EH (cell line): ENCODE measurements around the gene PDGFC.

Experiments
- DNase-seq: peaks from one replicate; pipeline ENCODE4 v3.0.0-alpha.2; 2015; ENCODE audit warnings: low read depth

Gene PDGFC

DNA sequence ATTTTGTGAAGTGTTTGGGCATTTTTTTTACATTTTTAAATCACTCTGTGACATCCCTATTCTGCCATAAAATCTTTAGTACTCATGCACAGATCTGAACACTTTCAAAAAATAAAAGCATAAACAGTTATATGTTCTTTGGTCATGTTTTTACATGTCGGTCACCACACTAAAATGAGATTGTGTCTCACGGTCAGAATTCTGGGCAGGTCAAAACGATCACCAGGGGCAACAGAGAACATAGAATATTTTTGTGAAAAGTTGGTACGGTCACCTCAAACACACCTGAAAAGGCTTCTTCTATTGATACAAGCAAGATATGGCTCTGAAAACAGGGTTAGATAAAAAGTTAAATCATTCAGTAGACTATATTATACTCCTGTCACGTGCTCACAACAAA, 189.1 kb downstream of the PDGFC start:
- DNase-seq, result no peak

DNA sequence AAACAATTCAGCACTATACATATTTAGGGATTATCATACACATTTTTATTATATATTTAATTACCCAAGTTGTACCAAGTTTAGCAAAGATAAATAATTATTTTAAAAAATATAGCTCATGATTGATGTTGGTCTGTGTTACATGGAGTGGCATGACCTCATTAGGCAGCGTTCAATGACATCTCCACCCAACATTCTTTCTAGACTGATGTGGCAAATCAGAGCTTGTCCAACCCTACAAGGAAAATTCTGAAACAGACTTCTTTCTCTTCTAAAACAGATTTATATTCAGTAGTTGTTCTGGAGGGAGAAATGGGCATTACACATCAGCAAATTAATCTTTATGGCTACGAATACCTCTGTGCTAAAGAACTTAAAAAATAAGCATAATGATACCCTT, 189.7 kb downstream of the PDGFC start:
- DNase-seq, result peak; percentile 67

DNA sequence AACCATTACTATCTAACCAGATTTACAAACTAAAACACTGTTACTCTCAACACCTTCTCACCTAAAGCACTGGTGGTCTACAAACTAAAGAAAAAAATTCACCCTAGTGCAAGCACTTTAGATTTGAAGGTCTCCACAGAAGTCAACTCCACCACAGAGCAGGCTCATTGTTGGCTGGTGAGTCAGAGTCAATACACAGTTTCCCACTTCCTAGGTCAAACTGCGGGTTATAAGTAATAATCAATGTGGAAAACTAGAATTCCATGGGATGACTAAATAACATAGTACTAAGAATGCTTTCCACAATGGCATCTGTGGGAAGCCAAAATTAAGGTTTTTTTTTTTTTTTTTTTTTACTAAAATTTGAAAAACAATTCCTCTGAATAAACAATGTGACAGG, 191.8 kb downstream of the PDGFC start:
- DNase-seq, result peak; percentile 95

DNA sequence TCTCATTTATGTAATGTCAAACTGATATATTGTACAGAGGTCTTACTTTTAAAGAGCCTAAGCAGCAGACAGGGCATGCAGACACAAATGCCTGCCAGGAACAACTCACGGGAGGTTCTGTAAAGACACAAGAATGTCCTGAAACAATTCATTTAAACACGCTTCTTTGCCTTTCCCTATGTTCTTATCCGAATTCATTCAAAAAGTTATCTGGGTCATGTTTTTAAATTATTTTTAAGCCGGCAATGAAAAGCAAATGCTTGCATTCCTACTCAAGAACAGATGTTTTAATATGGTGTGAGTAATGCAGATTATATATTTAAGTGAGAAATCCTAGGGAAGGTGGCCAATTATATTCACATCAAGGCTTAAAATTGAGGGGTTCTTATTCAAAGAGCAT, 192.6 kb downstream of the PDGFC start:
- DNase-seq, result peak; percentile 62

DNA sequence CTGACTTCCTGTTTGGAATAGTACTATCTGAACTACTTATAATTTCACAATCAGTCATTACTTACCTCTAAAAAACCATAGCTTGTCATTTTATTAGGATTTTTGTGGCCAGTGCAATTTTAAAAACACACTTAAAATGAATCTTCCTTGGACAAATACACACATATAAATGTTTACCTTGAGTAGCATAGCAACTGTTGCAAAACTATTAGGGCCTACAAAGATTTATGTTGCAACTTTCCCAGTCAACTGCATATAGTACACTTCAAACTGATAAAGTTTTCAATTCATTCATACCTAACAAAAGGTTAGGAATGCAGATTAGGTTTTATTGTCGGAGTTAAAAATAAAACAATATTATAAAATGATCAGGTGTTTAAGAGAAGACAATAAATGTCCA, 193.0 kb downstream of the PDGFC start:
- peak; percentile 89 for DNase-seq

DNA sequence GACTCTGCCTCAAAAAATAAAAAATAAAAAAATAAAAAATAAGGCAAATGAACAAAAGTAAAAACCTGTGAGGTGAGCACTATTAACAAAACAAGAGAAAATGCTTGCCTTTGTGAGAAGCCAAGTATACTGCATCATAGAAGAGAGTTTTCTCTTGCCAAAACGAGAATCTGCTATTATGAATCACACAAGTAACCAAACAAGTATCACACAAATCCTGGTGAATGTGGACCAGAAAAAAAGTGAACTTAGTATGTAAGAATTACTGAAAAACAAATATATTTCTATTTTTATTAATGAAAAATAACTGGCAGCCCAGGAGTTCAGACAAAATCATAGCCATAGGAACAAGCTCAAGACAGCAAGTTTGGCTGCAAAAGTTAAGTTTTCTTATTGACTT, 193.5 kb downstream of the PDGFC start:
- DNase-seq, result peak; percentile 43

DNA sequence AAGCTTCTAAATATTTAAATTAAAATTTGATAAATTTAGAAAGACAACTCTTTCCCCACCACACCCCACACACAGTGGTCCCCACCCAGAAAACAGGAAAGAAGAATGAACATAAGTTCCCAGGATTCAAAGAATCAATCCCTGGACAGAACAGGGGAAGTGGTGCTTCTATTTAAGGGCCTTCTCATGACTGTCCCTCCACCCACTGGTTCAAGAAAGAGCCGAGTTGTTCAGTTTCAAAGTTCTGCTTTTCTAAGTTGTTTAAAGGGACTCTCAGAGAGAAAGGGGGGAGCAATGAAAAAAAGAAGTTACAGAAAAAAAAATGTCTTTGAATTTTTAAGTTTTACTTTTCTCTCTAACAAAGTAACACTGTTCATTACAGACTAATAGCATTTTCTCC, 195.8 kb downstream of the PDGFC start:
- DNase-seq, result no peak

DNA sequence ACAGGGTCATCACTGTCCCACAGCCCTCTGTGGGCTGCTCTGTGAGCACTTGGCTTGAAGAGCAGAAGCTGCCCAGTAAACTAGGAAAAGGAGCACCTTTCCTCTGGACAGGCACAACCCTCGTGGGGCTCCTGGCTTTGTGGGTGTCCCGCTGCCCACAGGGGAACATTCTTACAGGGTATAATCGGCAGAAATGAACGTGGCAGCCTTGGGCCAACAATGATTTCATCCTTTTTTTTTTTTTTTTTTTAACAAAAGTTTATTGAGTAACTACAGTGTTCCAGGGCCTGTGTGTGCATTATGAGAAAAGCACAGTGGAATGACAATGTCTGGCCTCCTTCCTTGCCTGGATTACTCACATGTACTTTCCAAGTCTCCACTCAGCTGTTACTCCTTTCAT, 197.2 kb downstream of the PDGFC start:
- peak; percentile 90 for DNase-seq

DNA sequence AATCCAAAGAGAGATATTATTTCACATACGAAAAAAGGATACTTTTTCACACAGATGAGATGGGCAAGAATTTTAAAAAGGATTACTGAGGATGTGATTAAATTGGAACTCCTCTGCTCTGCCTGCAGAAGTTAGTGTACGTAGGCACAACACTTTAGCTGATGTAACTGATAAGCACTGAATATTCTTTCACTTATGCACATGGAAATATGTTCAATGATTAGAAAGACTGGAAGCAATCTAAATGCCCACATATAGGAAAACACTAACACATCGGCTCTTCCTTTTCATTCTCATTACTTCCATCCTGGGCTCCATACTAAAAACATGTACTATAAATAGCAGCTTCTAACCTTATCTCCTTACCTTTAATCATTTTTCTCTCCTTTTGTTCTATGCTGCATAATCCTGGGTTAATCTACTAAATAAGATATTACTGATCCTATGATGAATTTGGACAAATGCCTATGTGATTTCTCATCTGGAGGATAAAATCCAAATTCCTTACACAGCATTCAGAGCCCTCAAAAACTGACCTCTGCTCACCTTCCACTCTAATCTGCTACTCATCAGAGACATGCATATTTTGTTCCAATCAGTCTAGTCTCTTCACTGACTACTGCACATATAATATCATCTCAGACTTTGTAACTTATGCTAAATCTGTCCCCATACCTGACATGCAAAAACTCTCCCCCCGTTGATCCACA, 197.8 kb downstream of the PDGFC start:
- DNase-seq, result peak; percentile 78

DNA sequence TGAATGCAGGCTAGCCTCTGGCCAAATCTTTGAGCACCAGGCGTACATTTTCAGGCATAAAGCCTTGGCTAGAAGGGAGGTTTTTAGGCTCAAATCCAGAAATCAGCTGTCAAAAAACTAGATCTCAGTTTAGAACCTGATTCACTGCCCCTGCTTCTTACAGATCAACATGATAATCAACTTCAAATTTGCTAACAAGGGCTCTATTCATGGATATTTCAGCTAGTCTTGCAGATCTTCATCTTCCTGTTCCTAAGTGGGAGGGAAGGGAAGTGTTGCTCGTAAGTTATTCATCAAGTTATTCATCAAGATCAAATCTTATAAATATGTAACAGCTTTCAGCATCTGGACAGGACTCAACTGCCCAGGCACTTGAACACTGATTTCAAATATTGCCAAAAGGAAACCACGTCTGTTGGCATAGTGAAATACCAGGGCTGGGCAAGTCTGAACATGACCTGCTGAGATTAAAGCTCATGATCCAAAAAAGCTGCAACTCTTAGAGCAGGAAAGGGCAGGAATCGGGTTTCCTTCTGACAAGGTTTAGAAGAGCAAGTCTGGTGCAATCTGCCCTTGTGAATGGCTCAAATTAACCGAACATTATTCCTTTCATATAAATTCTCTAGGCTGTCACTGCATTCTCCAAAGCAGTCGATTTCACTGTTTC, 200.3 kb downstream of the PDGFC start:
- DNase-seq, result peak; percentile 71

DNA sequence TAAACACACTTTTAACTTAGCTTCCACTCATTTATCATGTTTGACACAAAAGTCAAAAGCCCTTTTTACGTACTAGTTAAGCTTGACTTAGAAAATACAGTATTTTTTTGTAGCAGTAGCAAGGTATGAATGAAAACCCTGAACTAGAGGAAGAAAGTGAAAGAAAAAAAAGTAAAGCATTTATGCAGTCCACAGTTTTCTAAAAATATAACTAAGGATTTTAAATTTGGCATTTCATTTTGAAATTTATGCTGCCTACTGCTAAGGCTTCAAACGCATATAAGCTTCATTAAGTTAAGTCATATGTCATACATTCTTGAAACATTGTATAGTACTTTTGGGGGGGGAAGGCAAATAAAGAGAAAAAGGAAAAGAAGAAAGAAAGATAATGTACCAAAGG, 201.5 kb downstream of the PDGFC start:
- DNase-seq, result no peak

DNA sequence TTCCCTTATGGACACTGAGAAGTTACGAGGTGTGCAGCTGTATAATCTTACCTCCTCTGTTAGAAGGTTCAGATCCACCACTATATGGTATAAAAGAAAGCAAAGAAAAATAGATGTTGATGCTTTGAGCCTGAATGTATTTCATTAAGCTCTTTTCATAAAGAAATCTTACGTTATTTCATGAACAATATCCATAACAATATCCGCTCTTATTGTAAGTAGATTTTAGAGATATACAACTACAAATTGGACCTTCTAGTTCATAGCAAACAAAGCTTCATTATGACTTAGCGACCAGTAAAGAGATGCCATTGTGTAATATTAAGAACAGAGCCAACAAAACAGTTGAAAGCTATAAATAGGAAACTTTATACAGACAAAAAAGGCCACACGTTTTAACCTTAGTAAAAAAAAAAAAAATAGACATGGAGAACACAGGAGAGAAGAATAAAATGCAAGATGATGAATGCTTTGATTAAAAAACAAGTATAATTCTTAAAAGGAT, 203.6 kb downstream of the PDGFC start:
- no peak for DNase-seq

DNA sequence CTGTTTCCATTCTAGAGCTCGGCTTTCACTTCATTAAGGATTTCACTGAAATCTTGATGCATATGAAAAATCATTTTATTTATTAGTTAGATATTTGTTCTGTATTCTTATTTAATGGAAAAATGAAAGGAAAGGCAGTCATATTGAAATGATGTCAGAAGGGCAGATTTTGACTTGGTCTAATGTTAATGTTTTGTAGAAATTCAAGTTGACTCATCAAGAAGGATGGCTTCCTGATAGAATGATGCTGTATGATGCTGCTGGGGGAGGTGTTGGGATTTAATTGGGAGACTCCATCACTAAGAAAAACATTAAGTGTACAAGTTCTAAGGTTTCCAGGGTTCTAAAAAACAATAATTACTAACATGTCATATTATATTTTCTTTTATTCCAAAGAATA, 204.8 kb downstream of the PDGFC start:
- peak; percentile 43 for DNase-seq

DNA sequence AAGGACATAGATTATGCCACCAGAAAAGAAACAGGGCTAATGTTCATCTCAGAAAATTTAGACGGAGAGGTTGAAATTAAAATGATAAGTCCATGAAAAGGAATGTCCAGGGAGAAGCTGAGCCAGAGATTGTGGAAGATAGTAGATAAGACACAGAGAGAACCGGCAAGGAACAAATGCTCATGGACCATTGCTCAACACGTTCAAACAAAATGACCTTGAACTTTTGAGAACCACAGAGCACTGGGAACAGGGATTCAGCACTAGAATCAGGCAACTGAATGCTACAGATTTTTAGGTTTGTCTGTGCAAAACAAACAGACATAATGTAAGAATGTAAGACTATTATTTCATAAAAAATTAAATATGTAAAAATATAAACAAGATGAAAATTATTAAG, 206.3 kb downstream of the PDGFC start:
- DNase-seq, result peak; percentile 58

DNA sequence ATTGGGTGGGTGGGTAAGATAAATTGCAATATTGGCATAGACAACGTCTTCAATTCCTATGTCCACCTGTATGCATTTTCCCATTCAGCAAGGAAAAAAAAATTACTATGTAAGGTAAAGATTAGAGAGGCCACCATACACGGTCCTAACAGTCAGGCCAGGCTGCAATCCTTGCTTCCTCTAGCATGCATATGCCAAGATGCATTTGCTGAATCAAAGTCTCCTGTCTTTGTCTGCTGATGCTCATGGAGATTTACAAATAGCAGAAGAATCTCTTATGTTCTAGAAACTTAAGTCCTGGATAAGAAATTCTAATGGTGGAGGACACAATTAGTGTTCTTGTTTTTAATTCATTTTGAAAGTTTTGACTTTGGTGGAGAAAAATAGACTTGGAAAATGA, 206.8 kb downstream of the PDGFC start:
- DNase-seq, result no peak

DNA sequence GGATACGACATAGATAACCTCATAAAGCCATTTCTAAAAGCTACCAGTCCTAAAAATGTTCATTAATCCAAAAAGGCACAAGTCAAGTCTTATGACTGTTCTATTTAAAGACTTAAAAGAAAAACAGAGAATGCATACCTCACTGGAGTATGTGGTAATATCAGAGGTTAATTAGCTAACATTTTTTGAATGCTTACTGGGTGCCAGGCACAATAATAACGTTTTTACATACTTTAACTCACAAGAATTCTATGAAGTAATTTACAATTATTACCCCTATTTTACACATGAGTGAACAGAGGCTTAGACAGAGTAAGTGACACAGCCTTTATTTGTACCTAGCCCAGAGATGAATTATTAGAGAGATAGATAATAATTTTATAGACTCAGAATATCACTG, 207.5 kb downstream of the PDGFC start:
- peak; percentile 83 for DNase-seq

DNA sequence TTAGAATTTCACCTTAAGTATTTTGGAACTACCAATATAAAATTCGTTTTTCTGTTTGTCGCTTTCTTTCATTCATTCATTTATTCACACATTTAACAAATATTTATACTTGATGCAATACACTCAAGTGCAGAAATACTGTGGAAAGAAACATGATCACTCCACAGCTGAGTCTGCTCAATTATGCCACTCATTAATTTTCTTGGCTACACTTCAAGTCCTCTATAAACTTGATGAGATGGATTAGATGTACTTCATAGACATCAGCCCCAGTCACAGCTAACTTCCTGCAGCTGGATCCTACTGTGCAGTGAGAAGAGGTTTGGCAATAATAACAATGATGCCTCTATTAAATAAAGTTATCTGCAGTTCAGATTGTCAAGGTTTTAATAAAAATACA, 208.1 kb downstream of the PDGFC start:
- DNase-seq, result peak; percentile 69

DNA sequence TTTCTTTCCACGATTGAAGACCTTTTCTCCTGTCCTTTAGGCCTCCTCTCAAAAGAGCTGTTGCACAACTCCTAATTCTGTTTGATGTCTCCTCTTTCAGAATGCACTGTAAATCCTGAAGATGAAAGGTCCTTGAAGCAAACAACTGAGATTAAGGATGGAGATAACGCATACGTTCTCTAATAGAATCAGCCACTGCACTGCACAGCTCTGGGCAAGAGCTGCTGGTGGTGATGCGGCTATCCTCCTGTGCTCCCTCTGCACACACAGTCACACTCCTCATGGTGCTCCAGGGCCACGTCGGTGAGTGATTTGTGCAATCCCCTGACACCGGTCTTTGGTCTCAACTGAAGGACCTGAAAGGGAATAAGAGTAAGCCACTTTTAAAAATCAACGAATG, 208.7 kb downstream of the PDGFC start:
- DNase-seq, result no peak

DNA sequence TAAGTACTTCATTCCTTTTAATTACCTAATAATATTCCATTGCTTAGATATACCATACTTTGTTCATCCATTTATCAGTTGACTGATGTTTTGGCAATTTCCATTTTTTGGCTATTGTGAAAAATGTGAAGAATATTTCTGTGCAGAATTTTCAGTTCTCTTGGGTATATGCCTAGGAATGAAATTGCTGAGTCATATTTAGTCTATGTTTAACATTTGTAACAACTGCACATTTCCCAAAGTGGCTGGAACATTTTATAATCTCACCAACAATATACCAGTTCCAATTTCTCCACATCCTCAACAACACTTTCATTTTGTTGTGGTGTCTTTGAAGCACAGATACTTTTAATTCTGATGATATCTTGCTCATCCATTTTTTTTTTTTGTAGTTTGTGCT, 215.5 kb downstream of the PDGFC start:
- DNase-seq, result peak; percentile 38

DNA sequence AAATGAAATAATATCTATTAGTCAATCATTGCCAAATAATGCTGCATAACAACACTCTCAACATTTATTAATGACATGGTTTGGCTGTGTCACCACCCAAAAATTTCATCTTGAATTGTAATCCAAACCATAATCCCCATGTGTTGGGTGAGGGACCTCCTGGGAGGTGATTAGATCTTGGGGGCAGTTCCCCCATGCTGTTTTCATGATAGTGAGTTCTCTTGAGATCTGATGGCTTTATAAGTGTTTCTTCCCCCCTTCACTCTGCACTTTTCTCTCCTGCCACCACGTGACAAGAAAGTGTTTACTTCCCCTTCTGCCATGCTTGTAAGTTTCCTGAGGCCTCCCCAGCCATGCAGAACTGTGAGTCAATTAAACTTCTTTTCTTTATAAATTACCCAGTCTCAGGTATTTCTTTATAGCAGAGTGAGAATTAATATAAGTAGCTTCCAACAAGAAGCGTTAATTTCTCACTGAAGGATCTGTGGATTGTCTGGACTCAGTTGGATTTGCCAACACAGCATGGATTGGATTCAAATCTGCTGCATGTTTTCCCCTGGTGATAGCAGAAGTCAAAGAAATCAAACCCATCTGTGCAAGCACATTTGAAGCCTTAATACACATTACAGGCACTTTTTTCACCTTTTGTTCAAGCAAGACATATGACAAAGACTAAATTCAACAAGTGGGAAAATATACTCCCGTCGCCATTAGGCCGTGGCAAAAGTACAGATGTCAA, 216.6 kb downstream of the PDGFC start:
- peak; percentile 33 for DNase-seq

DNA sequence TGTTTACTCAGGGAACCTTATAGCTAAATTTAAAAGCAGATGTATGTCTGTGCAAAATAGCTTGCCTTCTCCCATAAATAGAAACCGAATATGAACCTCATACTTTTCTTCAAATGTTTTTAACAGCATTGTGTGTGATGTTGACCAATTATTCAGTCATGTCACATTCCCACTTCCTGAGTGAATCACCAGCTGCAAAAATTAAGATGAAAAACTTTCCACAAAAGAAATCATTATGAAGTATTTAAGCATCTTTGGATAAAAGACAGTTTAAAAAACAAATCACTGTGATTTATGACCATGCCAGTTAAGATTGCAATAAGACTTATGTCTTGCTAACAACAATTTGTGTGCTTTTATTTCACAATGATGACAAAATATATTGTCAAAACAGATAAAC, 220.1 kb downstream of the PDGFC start:
- peak; percentile 83 for DNase-seq

DNA sequence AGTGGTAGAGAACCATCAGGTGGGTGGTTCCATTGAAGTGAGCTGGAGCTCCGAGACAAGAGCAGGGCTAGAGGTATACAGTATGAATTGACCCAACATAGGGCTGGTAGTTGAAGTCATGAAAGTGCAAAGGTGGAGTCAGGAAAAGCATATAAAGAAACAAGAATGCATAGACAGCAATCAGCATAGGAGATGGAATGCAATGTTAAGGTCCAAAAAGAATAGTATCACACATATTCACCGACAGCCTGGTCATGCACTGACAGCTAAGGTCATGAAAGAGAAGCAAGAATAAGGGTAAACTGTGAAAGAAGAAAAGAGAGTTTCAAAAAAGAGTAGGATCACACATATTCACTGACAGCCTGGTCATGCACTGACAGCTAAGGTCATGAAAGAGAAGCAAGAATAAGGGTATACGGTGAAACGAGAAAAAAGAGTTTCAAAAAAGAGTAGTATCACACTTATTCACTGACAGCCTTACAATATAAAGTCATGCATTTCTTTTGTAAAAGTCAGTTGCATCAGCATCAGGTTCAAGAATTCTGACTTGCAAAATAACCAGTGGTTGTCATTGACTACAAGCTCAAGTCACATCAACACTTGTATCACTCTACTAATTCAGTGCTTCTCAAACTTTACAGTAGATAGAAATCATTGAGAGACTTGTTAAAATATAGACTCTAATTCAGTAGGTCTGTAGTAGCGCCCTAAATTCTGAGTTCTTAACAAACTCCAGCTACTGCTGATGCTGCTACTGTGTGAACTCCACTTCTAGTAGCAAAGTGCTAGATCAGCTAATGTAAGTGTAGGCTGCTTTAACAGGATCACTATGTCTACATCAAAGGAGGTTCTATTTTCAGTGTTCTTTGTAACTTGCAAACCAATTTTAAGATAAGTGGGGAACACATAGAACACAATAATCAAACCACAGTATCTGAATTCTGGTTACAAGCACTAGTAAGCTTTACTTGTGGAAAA, 221.9 kb downstream of the PDGFC start:
- peak; percentile 49 for DNase-seq
